Gastrocnemius medialis (tissue), 4 donors: ENCODE results near the gene GH1. TPM values are rescaled to one million over a fixed set of nuclear protein-coding genes. Genes with fewer than 3 reads are reported as not detected.
"Not testable (repeated sequence)": the region's sequence is repeated elsewhere in the genome, so short reads cannot be mapped to it uniquely, and the experiment has no call there.

Experiments
- ATAC-seq, 2 donors: fragments of 150-250 bp; one replicate each; pipeline ENCODE4 v1.9.1; 2016
- DNase-seq, 2 donors: peaks; one replicate each; pipeline ENCODE4 v3.0.0-alpha.2; 2019
- H3K27ac ChIP-seq, 4 donors: fragments of 200-600 bp; sonication (generic); 1 replicate in 1 of 4; 2 replicates in 3 of 4; pipeline ENCODE4 v1.5.1; 2016 to 2018; ENCODE audit warnings: mild to moderate bottlenecking in 2 of 4, moderate library complexity in 1 of 4
- H3K27me3 ChIP-seq, 3 donors: fragments of 200-600 bp; sonication (generic) in 2 of 3; 1 replicate in 1 of 3; 2 replicates in 2 of 3; pipeline versions ENCODE4 v1.5.1 to v1.6.0; 2016 to 2019; ENCODE audit warnings: mild to moderate bottlenecking in 1 of 3, moderate library complexity in 1 of 3
- H3K36me3 ChIP-seq, 2 donors: fragments of 200-600 bp; sonication (generic) in 1 of 2; one replicate each; pipeline ENCODE4 v1.5.1; 2017 to 2018
- H3K4me1 ChIP-seq, 2 donors: fragments of 200-600 bp; sonication (generic) in 1 of 2; one replicate each; pipeline ENCODE4 v1.5.1; 2016 to 2017; ENCODE audit warnings: mild to moderate bottlenecking in 2 of 2
- H3K4me3 ChIP-seq, 4 donors: fragments of 200-600 bp; sonication (generic) in 3 of 4; 1 replicate in 1 of 4; 2 replicates in 3 of 4; pipeline ENCODE4 v1.5.1; 2016 to 2019; ENCODE audit warnings: mild to moderate bottlenecking in 2 of 4
- H3K9me3 ChIP-seq, 3 donors: fragments of 200-600 bp; sonication (generic) in 2 of 3; 1 replicate in 1 of 3; 2 replicates in 2 of 3; pipeline ENCODE4 v1.5.1; 2016 to 2019
- CTCF ChIP-seq, 5 experiments: fragments of 450-650 bp in 3 of 5; fragments of 200-600 bp in 2 of 5; sonication (generic) in 2 of 5; IDR thresholded peaks in 4 of 5; conservative IDR thresholded peaks in 1 of 5; 1 replicate in 4 of 5; 2 replicates in 1 of 5; pipeline ENCODE4 v1.5.1; 2016 to 2019; ENCODE audit warnings: antibody characterized with exemption in 5 of 5, mild to moderate bottlenecking in 3 of 5, moderate library complexity in 3 of 5
- POLR2A ChIP-seq, 2 donors: fragments of 450-650 bp; IDR thresholded peaks; one replicate each; pipeline ENCODE4 v1.6.1; 2017; ENCODE audit warnings: antibody characterized with exemption in 2 of 2, mild to moderate bottlenecking in 2 of 2, moderate library complexity in 2 of 2
- in situ Hi-C, 4 donors: fragments of 200-750 bp; cut with MboI; loops; one replicate each; pipeline versions ENCODE4 v1.15.0 to v1.8.0; 2017; ENCODE audit warnings: low sequenced_read_pairs in 4 of 4
- intact Hi-C: fragments of 100-400 bp; cut with DNase I; formaldehyde crosslinking; loops from one replicate; pipeline ENCODE4 v1.15.1; 2023; ENCODE audit warnings: low total_unique reads
- total RNA-seq, 4 donors: library from RNA; depleted of rRNA; stranded (reverse); fragments of >200 nt; gene quantifications; one replicate each; pipeline versions ENCODE4 v1.1.0 to v1.2.3, GENCODE V29; 2016

GH1 gene
- total RNA-seq, 4 donors from 2014 or later = not detected

GRCh38 chr17:63918305-63918704 is 334 bp downstream of the GH1 start:
- TF ChIP-seq POLR2A (IDR thresholded peaks at IDR 0.05) = no peak
- no peak for TF ChIP-seq CTCF (IDR thresholded peaks at IDR 0.05 in 4 of 5, conservative IDR thresholded peaks at IDR 0.05 in 1 of 5)
- no peak for ATAC-seq
- intact Hi-C loops = loop anchor here (2.0 to 10.0 kb wide), 3 partner anchors 28 to 356 kb away; partner anchors contain the start of gene ERN1
- Histone ChIP-seq H3K36me3 (no peaks in the 10 kb centered on the region), H3K9me3 (no peaks in the 10 kb centered on the region), H3K4me3 (no peak overlapping the region), H3K4me1 (peaks cover 3 to 4% of the 10 kb centered on the region in 2 donors), H3K27me3 (no peaks in the 10 kb centered on the region), H3K27ac (no peak overlapping the region)
- DNase-seq = no peak
- in situ Hi-C loops = loop anchor here (10.0 to 25.0 kb wide), 7 partner anchors 106 to 519 kb away; partner anchors contain the start of genes ERN1 (in 2 of the 4), ICAM2 (in 1 of the 4) and MILR1 (in 1 of the 4)

- no peaks in the 10 kb centered on the region for H3K27me3 ChIP-seq
- DNase-seq (no peak), ATAC-seq (no peak)
- in situ Hi-C loops (loop anchor here (10.0 to 25.0 kb wide), 7 partner anchors 107 to 520 kb away; partner anchors contain the start of genes ERN1 (in 2 of the 4), ICAM2 (in 1 of the 4) and MILR1 (in 1 of the 4)), intact Hi-C loops (loop anchor here (2.0 to 10.0 kb wide), 3 partner anchors 29 to 357 kb away; partner anchors contain the start of gene ERN1)
- no peaks in the 10 kb centered on the region for H3K36me3 ChIP-seq
- H3K4me1 ChIP-seq = peaks cover 3 to 4% of the 10 kb centered on the region in 2 donors
- H3K9me3 ChIP-seq = no peaks in the 10 kb centered on the region
- TF ChIP-seq CTCF (IDR thresholded peaks at IDR 0.05 in 4 of 5, conservative IDR thresholded peaks at IDR 0.05 in 1 of 5) = no peak
- no peak for TF ChIP-seq POLR2A (IDR thresholded peaks at IDR 0.05)
- H3K4me3 ChIP-seq = no peak overlapping the region
- H3K27ac ChIP-seq = no peak overlapping the region
Observed at GRCh38 chr17:63917646-63918045, 993 bp downstream of the GH1 start.

- not testable (repeated sequence) for H3K36me3 ChIP-seq, H3K27ac ChIP-seq, ATAC-seq, H3K27me3 ChIP-seq, DNase-seq, H3K9me3 ChIP-seq, H3K4me1 ChIP-seq, H3K4me3 ChIP-seq
- in situ Hi-C loops (loop anchor here (10.0 to 25.0 kb wide), 7 partner anchors 108 to 520 kb away; partner anchors contain the start of genes ERN1 (in 2 of the 4), ICAM2 (in 1 of the 4) and MILR1 (in 1 of the 4)), intact Hi-C loops (loop anchor here (5.0 to 10.0 kb wide), 2 partner anchors 215 to 358 kb away; partner anchors contain the start of gene ERN1)
Observed at GRCh38 chr17:63917206-63917605, 1.4 kb downstream of the GH1 start.

GRCh38 chr17:63916566-63917185 is 2.0 kb downstream of the GH1 start:
- H3K27me3 ChIP-seq = no peaks in the 10 kb centered on the region
- ATAC-seq = no peak
- H3K4me3 ChIP-seq = no peak overlapping the region
- in situ Hi-C loops (loop anchor here (10.0 to 25.0 kb wide), 7 partner anchors 108 to 521 kb away; partner anchors contain the start of genes ERN1 (in 2 of the 4), ICAM2 (in 1 of the 4) and MILR1 (in 1 of the 4)), intact Hi-C loops (loop anchor here (5.0 to 10.0 kb wide), 2 partner anchors 216 to 358 kb away; partner anchors contain the start of gene ERN1)
- no peaks in the 10 kb centered on the region for H3K36me3 ChIP-seq
- peaks cover 3 to 4% of the 10 kb centered on the region in 2 donors for H3K4me1 ChIP-seq
- no peaks in the 10 kb centered on the region for H3K9me3 ChIP-seq
- no peak overlapping the region for H3K27ac ChIP-seq
- DNase-seq = no peak
- TF ChIP-seq POLR2A (IDR thresholded peaks at IDR 0.05) (no peak), CTCF (IDR thresholded peaks at IDR 0.05 in 4 of 5, conservative IDR thresholded peaks at IDR 0.05 in 1 of 5) (no peak)

- not testable (repeated sequence) for ATAC-seq, H3K9me3 ChIP-seq, H3K4me1 ChIP-seq, H3K27me3 ChIP-seq, H3K36me3 ChIP-seq, H3K4me3 ChIP-seq, DNase-seq, H3K27ac ChIP-seq
- in situ Hi-C loops = loop anchor here (10.0 to 25.0 kb wide), 7 partner anchors 109 to 522 kb away; partner anchors contain the start of genes ERN1 (in 2 of the 4), ICAM2 (in 1 of the 4) and MILR1 (in 1 of the 4)
- intact Hi-C loops = loop anchor here (5.0 to 10.0 kb wide), 2 partner anchors 217 to 359 kb away; partner anchors contain the start of gene ERN1
Observed at GRCh38 chr17:63915753-63916152, 2.9 kb downstream of the GH1 start.
